H54 (cell line): Measurements from ENCODE around the gene HOXA3.

Source experiments
- DNase-seq: peaks from one replicate; pipeline ENCODE4 v3.0.0; 2011; ENCODE audit warnings: low spot score, mixed read lengths; ENCODE audit not compliant: insufficient read length
- FAIRE-seq: peaks from 3 replicates; lab custom pipeline; 2011; peaks lifted over from hg19 to GRCh38; lab: Jason Lieb, UNC
- POLR2A ChIP-seq: IDR thresholded peaks from 2 replicates; pipeline ENCODE4 v1.6.1; 2011; ENCODE audit warnings: low read depth, mild to moderate bottlenecking, low read length

HOXA3 gene

DNA sequence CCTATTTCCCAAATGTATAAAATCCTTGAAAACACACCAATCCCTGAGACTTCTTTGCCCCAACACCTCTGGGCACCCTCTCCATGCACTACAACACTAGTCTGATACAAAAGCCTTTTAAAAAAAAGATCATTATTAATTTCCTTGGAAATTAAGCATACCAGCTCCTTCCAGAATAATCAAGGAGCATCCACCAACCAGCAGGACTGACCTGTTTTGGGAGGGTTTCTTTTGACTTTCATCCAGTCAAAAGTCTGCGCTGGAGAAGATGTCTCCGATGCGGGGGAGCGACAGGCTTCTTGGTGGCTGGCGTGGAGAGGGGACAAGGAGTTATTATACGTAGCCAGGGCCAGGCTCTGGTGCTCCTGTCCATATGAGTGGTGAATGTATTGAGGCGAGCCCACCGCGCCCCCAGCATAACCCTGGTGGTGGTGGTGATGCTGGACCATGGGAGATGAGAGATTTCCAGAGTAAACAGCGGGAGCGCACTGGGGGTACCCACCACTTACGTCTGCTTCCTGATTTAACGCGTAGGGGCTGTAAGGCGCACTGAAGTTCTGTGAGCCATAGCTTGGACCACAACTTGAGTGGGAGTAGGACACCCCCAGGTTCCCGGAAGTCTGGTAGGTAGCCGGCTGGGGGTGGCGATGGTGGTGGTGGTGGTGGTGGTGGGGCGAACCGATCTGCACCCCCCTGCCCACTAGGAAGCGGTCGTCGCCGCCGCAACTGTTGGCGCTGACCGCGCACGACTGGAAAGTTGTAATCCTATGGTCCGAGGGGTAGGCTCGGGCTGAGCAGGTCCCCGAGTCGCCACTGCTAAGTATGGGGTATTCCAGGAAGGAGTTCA, 57.1 kb downstream of the HOXA3 start:
- no peak for DNase-seq
- TF ChIP-seq POLR2A, result no peak

DNA sequence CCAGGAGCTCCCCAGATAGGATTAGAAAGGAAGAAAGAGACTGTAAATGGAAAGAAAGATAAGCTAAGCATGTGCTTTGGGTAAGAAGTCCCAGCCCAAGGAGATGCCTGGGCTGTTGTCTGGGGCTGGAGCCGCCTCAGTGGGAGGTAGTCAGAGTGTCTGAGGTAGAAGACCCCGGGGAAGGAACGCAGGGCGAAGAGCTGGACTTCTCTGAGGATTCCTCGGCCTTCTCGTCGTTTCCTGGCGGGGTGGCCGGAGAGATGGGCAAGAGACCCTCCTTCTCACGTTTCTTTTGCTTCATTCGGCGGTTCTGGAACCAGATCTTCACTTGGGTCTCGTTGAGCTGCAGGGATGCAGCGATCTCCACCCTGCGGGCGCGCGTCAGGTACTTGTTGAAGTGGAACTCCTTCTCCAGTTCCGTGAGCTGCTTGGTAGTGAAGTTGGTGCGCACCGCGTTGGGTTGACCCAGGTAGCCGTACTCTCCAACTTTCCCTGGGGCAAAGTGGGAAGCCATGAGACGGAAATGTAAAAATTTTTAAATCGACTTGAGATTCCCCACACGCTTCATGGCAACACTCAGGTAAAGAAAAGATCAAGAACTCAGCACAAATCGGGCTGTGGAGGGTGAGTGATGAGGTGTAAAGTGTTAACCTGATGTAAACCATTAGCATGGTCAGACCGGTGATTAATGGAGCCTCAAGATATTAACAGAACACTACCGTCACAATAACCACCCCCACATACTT, 57.9 kb downstream of the HOXA3 start:
- FAIRE-seq, result no peak
- TF ChIP-seq POLR2A, result no peak
- no peak for DNase-seq

More for the DNA sequence above, 57.1 kb downstream of the HOXA3 start:
- FAIRE-seq, result no peak

DNA sequence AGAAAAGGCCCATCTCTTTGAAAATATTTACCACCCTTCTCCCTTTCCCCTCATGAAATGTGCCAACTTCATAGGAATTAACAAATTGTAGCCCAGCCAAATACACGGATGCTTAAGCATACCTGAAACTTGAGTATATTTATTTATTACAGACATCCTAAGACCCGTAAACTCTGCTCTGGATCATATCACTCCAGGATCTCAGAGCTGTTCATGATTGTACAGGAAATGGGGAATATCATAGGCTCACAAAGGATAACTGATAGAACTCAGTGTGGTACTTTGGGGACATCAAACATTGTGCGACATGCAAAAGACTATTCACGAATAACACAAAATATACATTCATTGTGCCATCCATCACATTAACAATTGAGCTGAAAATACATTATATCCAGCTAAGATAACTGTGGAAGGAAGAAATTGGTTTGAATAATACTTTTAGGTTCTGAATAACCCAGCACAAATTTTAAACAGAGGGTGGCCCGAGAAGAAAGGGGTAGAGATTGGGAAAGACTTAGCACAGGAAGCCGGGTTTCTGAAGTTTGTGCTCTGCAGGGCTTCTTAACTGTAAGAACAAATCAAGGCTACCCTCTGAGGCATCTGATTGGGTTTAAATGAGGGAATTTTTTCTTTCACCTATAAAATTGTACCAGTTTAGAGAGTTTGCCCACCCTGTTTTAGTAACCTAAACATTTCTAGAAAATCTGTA, 59.0 kb downstream of the HOXA3 start:
- no peak for DNase-seq
- no peak for FAIRE-seq
- TF ChIP-seq POLR2A, result no peak

DNA sequence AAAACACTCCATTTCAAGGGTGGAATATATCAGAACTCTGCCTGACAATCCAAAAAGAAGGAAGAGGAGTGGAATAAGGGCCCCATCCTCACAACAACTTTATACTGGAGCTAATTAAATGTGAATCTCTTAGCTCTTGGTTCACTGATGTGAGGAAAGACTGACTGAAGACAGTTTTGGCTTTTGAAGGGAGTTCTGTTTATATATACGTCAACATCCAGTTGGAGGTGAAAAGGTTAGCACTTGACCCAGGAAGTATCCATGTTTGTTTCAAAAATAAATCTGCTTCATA, 59.6 kb downstream of the HOXA3 start:
- DNase-seq (no peak), FAIRE-seq (no peak)
- no peak for TF ChIP-seq POLR2A

DNA sequence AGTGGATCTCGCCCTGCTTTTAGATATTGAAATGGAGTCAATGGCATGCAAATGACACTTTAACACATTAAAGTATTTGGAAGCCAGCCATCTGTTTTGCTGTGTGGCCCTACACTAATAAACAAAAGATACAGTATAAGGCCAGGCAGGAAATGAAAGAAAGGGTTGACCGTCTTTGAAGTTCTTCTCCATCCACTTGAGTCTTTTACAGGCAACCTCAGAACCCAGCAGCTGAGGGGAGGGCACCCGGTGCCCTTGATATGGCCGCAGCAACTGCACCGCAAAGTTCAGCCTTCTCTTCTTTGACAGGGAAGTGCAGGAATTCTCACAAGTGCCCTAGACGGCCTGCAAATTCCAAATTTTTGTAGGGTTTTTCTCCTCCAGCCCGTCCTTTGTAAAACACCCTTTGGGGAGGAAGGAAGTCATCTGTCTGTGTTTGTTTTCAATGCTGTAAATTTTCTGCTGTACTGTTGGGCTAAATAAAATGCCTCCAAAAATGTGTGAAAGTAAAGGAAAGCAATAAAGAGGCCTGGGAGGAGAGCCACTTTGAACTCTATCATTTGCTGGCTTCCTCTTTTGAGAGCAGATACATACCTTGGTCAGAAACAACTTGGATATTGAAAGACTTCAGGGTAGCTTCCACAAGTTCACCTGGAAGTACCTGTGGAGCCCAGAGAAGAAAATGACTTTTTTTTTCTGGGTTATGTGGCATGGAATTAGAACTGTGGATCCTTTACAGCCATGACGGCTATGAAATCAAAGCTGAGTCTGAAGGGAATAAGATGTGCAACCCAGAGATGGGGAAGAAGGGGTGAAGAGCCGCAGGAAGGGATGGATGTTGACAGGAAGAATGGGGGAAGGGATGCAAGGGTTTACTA, 60.2 kb downstream of the HOXA3 start:
- no peak for DNase-seq
- no peak for TF ChIP-seq POLR2A
- no peak for FAIRE-seq

DNA sequence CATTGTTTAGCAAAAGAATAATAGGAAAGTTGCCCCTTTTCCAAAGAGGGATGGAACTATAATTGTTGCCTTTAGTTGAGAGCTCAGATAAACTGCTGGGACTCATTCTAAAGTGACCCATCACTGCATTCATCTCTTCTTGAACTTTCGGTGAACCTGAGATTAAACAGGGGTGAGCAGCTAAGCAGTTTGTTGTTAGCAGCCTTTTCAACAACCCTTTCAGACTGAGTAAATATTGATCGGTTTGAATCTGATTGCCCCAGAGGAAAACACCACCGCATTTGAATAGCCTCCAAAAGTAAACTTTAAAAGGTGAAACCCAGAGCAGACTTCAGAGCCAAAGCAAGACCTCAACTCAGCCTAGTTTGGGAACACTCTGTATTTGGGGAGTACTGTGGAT, 61.3 kb downstream of the HOXA3 start:
- DNase-seq (no peak), FAIRE-seq (no peak)
- no peak for TF ChIP-seq POLR2A

DNA sequence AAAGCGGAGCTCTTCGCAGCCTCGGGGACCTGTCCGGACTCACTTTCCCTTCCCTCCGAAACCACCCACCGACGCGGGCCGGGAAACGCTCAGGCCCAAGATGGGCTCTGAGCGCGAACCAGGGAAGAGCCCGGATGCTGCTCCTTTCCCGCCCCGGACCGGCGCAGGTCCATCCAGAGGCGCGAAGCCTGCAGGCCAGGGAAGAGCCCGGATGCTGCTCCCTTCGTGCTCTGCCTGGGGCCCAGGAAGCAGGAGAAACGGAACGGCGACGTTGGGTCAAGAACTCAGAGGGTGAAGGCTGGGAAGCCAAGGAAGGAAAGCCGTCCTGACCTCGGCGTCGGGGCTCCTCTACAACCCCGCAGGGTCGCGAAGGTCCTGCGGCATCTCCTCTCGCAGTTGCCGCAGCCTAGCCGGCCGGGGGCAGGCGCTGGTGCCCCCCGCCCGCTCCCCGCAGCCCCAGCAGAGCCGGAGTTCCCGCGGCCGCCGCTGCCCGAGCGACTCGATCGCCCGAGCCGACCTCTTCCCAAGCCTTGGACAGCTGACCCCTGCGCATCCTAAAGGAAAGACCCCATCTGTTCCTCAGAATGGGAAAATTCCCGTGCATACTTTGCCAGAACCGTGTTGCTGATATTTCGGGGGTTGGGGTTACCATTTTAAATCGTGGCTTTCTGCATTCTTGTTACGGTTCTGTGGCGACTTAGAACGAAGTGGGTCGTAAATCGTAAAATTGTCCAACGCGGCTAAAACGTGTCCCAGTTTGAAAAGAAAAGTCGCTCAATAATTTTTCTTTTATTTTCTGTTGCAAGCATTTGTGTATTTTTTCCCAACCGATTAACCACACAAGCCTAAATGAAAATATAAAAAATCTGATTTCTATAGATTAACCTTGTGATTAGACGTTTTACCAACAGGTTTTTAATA, 64.1 kb downstream of the HOXA3 start:
- DNase-seq, result no peak
- FAIRE-seq, result no peak
- no peak for TF ChIP-seq POLR2A

DNA sequence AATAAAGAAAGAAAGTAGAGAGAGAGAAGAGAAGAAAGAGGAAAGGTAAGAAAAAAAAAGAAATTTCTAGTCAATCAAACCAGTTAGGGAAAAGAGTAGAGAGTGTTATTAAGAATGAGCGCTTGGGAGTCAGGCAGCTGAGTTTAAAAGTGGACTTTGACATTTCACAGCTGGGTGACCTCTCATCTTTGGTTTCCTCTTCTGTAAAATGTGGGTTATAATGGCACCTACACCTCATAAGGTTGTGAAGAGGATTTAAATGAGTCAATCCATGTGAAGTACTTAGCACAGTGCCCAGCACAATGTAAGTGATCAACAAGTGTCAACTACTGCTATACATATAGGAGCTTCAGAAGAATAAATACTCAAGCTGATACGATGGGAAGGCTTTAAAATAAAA, 68.7 kb downstream of the HOXA3 start:
- no peak for DNase-seq
- no peak for TF ChIP-seq POLR2A
- no peak for FAIRE-seq

DNA sequence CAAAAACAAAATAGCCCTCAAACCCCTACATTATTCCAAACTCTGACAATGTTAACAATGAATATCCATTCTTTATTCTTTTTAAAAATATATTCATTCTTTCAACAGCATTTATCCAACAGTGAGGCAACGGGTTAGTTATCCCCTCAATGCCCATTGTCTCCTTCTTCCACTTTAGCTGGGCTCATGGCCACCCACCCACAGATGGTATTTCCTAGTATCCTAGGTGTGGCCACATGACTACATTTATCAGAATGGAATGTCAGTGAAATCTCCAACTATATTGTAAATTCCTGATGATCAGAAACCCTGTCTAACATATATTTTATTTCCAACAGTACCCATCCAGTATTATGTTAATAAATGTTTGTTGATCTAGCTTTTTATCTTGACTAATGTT, 70.2 kb downstream of the HOXA3 start:
- DNase-seq, result no peak
- peak; percentile 30 for FAIRE-seq
- no peak for TF ChIP-seq POLR2A

DNA sequence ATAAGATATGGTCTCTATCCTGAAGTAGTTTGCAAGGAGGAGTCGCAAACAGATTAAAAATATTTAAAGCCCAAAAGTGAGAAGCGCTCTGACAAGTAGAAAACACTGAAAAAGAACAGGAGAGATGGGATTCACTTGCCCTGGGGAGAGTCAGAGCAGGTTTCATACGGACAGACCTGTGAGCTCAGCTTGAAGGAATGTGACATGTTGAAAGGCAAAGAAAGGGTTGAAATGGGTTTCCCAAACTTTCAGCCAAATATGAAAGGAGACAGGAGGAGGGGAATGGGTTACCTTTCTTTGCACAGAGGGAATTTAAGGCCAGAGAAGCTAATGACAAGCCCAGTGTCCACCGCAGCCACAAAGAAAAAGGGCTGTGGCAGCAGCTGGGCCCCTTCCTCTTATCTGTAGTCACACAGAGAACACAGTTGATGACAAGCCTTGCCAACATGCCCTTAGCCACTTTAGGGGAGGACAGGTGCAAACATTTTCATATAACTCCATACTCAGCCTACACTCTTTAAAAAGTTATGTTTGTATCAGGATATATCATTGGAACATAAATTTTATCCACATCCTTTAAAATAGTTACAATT, 71.4 kb downstream of the HOXA3 start:
- peak; percentile 91 for FAIRE-seq
- DNase-seq, result peak; percentile 87
- TF ChIP-seq POLR2A, result no peak

DNA sequence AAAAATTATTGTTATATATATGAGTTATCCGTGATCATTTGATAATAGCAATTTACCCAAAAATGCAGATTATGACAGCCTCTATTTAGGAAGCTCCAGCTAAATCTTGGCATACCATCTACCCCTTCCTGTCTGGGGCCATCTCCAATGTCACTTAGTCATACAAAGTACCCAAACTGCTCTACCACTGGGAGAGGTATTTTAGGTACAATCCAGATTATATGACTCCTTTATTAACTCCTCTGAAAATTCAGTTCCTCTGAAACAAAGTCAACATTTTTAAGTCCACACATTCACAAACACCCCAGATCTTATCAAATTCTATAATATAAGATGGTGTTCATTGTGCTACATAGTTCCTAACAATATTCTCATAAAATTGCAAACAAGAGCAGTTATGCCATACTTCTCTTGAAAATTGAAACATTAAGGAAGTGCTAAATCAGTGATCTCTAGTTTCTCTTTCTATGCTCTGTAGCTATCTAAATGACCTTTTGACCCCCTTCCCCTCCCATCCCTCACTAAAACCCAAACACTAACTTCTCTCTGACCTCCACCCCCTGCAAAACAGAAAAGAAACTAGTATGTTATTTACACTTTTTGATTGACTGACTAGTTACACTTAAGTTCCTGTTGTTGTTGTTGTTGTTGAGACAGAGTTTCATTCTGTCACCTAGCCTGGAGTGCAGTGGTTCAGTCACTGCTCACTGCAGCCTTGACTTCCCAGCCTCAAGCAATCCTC, 73.0 kb downstream of the HOXA3 start:
- DNase-seq (no peak), FAIRE-seq (no peak)
- TF ChIP-seq POLR2A, result no peak
